Activated CD8-positive, alpha-beta memory T cell treated with anti-CD3 and anti-CD28 coated beads, Interleukin-2, amount 50 U/mL, for 1 hour (primary cell): ENCODE results near the gene SLC25A12.
"Not testable (repeated sequence)": the region's sequence is repeated elsewhere in the genome, so short reads cannot be mapped to it uniquely, and the experiment has no call there.

ENCODE experiments used
- DNase-seq: peaks from one replicate; pipeline ENCODE4 v3.0.0-alpha.2; 2020; ENCODE audit errors: extremely low read depth

Gene SLC25A12

DNA sequence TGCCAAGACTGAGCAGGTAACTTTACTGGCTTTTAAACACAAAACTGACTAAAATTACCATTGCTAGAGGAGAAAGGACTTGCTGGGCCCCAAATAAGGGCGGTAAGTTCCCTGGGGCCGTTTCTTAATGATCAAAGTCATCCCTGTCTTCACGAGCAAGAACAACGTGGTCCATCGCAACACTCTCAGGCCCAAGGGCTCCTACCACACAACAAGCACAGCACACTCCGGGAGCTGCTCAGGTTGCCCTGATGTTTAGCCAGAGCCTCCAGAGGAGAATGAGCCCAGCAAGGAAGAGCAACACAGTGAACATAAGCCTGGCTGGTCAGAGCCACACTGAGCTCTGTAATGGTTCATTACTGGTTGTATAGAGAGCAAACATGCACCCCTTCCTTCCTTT is 104.1 kb downstream of the SLC25A12 start:
- DNase-seq: no peak

DNA sequence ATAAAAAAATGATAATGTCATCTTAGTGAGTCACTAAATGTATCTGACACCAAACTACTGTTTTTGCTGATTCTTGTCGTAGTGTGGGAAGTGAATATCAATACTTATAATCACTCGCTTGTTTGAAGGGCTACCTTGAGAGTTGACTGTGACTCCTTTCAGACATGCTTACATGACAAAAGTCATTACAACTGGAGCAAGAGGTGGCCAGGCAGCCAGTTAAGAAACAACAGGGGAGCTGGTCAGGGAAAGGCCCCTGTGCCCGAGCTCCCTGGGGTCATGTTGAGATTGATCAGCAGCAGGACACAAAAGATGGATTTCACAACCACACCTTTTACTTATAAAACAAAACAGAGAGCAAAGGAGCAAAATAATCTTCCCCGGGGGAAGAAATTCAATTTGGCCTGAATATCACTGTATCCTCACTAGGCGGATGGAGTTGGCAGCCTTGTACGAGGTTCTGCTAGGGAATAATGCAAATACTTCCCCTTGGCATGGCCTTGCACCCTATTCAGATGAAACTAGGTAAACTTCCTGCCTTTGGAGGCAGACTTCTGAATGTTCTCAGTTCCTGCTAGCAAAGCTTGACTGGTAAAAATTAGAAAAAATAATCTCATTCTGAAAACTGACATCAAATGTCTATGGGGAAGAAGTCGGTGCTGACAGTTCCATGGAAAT is 105.6 kb downstream of the SLC25A12 start:
- DNase-seq: no peak

DNA sequence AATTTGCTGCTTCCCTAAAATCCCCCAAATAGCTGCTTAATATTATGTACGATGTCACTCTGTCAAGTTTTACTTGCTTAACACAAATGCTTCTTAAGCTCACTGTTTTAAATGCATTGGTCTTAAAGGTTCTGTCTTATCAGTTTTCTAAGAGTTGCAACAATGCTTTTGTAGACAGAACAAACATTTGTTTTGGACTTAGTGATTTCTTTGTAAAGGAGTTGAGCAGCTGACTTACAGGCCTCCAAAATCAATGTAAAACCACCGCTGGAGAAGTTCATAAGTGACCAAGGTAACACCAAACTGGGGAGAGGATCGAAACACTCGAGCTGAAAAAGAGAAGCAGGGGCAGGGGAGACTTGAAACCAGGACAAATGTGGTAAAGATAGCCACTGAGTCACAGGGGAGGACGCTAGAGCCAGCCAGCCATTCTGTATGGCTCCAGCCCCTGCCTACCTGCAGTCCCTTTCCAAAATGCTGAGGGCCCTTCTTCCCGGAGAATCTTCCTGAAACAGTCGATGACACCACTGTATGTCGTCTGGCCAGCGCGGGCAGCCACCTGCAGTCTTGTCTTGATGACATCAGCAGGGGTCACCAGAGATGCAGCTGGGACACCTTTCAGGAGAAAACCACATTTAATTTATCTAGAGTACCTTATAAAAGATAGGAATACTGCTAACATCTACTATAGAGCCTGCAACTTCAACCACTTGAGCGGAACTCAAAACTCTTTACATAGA is 106.5 kb downstream of the SLC25A12 start:
- DNase-seq: no peak

DNA sequence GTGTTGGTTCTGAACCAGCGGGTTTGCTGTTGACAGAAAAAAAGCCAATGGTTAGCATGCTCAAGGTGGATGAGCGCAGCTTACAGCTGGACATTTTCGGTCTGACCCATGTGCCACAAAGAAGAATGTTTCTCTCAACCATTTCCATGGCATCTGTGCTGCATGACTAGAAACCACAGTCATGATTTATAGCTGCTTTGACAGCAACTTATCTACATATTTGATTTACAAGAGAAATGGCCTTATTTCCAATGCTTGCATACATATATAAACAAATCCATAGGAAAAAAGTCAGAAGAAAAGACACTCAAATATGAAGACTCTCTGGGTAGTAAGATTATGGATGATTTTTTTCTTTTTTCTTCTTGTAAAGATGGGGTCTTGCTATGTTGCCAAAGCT is 108.6 kb downstream of the SLC25A12 start:
- no peak for DNase-seq

DNA sequence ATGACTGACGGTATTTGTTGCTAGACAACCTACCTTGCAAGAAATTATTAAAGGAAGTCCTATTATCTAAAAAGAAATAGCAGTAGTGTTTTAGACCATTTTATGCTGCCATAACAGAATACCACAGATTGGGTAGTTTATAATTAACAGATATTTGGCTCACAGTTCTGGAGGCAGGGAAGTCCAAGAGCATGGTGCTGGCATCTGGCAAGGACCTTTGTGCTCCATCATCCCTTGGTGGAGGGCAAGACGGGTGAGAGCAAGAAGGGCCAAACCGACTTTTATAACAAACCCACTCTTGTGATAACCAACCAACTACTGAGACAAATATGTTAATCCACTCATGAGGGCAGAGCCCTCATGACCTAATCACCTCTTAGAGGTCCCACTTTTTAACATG is 115.5 kb downstream of the SLC25A12 start:
- DNase-seq: no peak

DNA sequence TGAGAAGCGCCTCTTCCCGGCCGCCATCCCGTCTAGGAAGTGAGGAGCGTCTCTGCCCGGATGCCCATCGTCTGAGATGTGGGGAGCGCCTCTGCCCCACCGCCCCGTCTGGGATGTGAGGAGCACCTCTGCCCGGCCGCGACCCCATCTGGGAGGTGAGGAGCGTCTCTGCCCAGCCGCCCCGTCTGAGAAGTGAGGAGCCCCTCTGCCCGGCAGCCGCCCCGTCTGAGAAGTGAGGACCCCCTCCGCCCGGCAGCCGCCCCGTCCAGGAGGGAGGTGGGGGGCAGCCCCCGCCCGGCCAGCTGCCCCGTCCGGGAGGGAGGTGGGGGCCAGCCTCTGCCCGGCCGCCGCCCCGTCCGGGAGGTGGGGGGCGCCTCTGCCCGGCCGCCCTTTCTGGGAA is 119.5 kb downstream of the SLC25A12 start:
- not testable (repeated sequence) for DNase-seq

DNA sequence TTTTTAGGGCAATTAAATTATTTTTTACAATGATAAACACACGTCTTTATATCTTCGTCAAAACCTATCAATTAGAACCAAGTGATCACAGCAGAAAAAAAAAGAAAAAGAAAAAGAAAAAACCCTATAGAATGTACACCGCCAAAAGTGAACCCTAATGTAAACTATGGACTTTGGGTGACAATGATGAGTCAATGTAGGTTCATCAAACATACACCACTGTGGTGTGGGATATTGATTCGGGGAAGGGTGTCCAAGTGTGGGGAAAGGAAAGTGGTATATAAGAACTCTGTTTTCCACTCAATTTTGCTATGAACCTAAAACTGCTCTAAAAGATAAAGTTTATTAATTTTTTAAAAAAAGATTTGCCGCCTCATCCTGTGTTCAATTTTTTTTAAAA is 121.7 kb downstream of the SLC25A12 start:
- DNase-seq: no peak

DNA sequence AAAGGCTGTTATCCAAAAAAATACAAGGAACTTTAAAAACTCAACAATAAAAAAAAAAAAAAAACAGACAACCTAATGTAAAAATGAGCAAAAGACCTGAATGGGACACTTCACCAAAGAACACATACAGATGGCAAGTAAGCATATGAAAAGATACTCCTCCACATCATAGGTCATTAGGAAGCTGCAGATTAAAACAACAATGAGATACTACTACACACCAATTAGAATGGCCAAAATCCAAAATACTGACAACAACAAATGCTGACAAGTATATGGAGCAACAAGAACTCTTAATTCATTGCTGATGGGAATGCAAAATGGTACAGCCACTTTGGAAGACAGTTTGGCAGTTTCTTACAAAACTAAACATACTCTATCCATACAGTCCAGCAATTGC is 122.6 kb downstream of the SLC25A12 start:
- no peak for DNase-seq

DNA sequence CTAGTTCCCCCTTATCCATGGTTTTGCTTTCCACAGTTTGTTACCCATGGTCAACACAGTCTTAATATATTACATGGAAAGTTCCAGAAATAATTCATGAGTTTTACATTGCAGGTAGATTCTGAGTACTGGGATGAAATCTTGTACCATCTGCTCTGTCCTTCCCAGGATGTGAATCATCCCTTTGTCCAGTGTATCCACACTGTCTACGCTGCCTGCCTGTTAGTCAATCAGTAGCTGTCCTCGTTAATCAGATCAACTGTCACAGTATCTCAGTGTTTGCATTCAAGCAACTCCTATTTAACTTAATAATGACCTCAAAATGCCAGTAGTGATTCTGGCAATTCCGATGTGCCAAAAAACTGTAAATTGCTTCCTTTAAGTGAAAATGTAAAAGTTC is 130.4 kb downstream of the SLC25A12 start:
- DNase-seq: no peak

DNA sequence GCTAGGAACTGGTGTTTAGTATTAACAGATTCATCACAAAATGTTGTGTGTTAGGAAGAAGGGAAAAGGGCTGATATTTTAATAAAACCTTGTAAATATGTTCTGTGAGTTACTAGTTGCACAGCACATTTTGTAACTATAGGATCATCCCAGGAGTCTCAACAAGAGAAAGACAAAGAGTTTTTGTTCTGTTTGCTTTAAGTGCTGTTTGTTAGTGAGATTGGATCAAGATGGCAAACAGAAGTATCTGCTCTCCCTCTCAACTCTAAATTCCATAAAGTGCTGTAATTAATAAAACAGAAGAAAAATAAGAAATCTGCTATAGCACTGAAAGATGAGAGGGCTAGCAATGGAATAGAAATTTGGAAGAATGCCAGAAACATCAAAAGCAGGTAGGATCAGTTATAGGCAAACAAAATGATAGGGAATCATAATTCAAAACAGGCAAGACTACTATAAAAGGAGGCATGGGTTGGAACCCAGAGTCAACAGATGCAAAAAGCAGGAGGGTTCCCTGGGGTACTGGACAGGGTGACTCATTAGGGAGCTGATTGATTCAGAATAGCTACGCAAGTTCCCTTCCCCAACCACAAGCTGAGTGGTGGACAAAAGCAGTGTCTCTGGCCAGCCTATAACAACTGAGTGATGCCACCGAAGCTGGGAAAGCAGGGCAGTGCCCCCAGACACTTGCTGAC is 131.0 kb downstream of the SLC25A12 start:
- DNase-seq: no peak

DNA sequence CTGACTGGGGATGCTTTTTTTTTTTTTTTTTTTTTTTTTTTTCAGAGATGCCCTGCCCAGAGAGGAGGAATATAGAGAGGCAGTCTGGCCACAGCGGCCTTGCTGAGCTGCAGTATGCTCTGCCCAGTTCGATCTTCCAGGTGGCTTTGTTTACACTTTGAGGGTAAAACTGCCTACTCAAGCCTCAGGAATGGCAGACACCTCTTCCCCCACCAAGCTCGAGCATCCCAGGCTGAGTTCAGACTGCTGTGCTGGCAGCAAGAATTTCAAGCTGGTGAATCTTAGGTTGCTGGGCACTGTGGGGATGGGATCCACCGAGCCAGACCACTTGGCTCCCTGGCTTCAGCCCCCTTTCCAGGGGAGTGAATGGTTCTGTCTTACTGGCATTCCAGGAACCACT is 132.9 kb downstream of the SLC25A12 start:
- DNase-seq: not testable (repeated sequence)

DNA sequence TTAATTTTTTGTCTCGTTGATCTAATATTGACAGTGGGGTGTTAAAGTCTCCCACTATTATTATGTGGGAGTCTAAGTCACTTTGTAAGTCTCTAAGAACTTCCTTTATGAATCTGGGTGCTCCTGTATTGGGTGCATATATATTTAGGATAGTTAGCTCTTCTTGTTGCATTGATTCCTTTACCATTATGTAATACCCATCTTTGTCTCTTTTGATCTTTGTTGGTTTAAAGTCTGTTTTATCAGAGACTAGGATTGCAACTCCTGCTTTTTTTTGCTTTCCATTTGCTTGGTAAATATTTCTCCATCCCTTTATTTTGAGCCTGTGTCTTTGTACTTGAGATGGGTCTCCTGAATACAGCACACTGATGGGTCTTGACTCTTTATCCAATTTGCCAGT is 135.3 kb downstream of the SLC25A12 start:
- not testable (repeated sequence) for DNase-seq

DNA sequence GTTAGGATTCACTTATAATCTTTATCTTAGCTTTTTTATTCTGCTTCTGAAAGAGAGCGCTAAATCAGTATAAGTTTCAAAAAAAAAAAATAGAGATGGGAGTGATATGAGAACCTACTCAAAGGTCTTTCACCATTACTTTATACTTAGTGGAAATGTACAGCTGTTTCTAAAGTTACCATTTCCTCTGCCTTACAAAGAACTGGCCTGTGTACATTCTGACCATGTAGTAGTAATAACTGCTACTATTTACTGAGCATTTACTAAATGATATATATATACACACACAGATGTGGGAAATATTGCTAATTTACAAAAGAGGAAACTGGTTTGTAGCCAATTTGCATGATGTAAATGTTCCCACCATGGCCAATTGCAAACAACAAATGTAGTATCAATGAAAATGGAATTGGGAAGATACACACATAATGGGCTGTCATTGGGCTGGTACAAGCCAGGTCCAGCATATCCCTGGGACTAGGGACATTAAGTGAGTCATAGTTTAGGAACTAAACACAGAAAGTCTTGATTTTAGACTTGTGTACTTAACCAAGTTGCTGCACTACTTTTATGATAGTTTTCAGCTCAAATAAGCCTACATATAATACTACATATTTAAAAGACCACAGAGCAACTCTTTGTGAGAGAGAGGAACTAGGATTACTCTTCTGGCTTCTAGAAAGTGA is 139.6 kb downstream of the SLC25A12 start:
- DNase-seq: no peak

DNA sequence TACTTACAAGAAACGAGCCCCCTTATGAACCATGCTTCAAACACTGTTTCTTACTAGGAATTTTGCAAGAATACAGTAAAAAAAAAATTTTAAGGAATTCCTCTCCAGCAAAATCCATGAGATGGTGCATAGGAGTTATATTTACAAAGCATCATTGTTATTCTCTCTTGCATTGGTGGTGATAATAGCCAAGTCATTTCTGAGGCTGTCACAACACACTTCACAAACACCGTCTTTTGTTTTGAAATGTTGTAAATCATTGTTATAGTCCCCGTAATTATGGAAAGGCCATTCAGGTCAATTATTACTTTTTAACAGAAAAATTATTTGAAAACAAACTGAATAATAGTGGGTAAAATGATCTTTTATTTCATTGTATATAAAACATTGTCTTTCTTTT is 146.7 kb downstream of the SLC25A12 start:
- DNase-seq: no peak

DNA sequence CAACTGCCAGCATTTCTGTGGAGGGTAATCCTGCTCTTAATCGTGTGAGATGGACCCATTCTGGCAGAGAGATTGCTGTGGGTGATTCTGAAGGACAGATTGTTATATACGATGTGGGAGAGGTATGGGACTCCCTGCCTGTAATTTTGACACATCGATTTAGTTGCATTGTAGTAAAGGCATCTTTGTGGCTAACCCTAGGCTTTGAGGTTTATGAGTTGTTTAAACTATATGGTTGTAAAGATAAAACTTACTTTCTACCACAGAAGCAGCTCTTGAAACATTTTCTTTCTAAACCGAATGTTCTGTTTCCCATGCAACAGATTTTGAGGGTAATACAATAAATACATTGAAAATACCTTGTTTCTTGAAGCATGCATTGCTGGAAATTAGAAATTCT is 148.2 kb downstream of the SLC25A12 start:
- no peak for DNase-seq

DNA sequence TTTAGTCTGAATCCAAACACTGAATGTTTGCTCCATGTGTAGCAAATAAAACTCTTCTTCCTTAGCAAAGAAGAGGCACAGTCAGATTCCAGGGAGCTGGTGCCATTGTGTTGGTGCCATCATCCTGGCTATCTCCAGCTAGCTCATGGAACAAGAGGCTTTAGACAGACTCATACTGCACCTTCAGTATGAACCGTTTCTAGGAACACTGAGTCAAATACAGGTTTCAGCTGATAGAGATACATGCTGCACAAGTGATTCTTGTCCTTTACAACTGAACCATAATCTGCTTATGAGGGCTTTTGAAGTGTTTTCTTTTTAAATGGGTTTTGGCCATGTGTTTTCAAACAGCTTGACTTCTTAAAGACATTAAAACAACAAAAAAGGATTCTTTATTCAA is 148.9 kb downstream of the SLC25A12 start:
- DNase-seq: no peak

DNA sequence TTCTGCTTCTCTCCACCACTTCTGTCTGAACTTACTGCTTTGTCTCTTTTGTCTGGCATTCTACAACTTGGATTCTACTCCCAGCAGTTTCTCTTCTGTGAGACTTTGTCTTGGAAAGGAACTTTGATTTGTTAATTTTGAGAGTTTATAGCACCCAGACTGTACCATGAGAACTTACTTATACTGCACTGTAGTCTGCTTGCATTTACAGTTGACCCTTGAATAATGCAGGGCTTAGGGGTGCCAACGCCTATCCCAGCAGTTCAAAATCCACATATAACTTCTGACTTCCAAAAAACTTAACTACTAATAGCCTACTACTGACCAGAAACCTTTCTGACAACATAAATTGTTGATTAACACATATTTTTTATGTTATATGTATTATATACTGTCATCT is 151.3 kb downstream of the SLC25A12 start:
- no peak for DNase-seq

DNA sequence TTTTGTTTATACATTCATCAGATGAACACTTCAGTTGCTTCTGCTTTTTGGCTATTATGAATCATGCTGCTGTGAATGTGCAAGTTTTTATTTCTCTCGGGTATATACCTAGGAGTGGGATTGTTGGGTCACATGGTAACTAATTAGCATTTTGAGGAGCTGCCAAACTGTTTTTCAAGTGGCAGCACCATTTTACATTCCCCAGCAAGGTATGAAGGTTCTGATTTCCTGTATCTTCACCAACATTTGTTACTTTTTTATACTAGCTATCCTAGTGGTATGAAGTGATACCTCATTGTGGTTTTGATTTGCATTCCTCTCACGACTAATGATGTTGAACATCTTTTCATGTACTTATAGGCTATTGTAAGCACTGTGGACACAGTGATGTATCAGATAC is 152.9 kb downstream of the SLC25A12 start:
- DNase-seq: no peak

DNA sequence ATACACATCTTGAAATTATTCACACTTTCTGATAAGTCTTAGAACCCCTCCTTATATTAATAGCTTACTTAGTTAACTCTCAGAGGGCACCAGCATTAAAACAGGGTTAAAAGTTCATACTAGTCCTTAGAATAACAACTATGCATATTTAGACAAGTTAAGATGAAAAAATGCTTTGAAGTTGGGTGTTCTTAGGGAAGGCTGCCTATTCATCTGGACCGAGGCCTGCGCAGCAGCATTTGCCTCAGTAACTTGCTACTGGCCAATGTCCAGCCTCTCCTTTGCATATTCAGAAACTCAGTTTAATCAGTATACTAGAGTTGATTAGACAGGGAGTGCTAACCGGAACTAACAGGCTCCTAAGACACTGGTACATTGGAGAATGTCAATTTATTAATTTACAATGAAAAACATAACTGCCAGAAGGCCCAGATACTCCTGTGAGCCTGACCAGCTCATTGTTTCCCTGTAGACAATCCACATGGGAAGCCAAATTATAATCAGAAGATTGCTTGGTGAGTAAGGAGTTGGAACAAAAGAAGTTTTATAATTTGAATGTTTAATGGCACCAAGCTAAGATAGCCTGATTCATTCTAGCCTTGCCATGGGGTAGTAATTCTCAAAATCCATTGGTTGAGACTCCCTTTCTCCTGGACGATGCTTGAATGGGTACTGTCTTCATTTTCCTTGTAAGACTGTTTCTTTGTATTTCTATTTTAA is 157.9 kb downstream of the SLC25A12 start:
- DNase-seq: no peak
